NT2/D1 (cell line): ENCODE data around the gene SLC27A6.

Source experiments
- YY1 ChIP-seq: IDR thresholded peaks from 2 replicates; pipeline ENCODE4 v1.6.1; 2011; ENCODE audit not compliant: insufficient read length, insufficient read depth
- ZNF274 ChIP-seq: IDR thresholded peaks from 2 replicates; pipeline ENCODE4 v1.6.1; 2011; ENCODE audit warnings: mild to moderate bottlenecking, low read depth, low read length

- no peak for TF ChIP-seq ZNF274
- no peak for TF ChIP-seq YY1
These were observed 54.2 kb downstream of the SLC27A6 start for GRCh38 chr5:129019401-129019908.
